A673 (cell line): ENCODE results near the gene CEP72. TPM values are rescaled to one million over a fixed set of nuclear protein-coding genes. Genes with fewer than 3 reads are reported as not detected.

ENCODE experiments used
- BruUV-seq: library from RNA; stranded (reverse); fragments of 400-500 nt; replicated peaks from 2 replicates; lab custom pipeline; 2021; lab: Mats Ljungman, UMichigan
- CTCF ChIA-PET: fragments of 300-600 bp; sonication (Branson Sonifier 250); formaldehyde crosslinking; loops from one replicate; lab custom pipeline; 2022; ENCODE audit warnings: antibody characterized with exemption; lab: Charles Lee
- POLR2A ChIA-PET: fragments of 300-600 bp; sonication (Branson Sonifier 250); formaldehyde crosslinking; loops from one replicate; lab custom pipeline; 2022; ENCODE audit warnings: antibody characterized with exemption; ENCODE audit not compliant: low non-redundant PET; lab: Charles Lee
- DNase-seq: peaks from one replicate; pipeline ENCODE4 v3.0.0-alpha.2; 2015; ENCODE audit warnings: low spot score
- H3K27ac ChIP-seq: fragments of 200-600 bp; sonication (generic); 2 replicates; pipeline ENCODE4 v1.5.1; 2016; ENCODE audit warnings: mixed run types, low read depth, mild to moderate bottlenecking, mixed read lengths, antibody characterized with exemption, low read length; ENCODE audit not compliant: poor library complexity, severe bottlenecking
- H3K27me3 ChIP-seq: fragments of 200-600 bp; sonication (generic); replicated peaks from 2 replicates; pipeline ENCODE4 v1.6.1; 2017; ENCODE audit warnings: mixed run types, low read depth, mild to moderate bottlenecking, mixed read lengths, antibody characterized with exemption, low read length; ENCODE audit not compliant: insufficient read depth, poor library complexity
- H3K36me3 ChIP-seq: fragments of 200-600 bp; sonication (generic); 2 replicates; pipeline ENCODE4 v1.6.1; 2016; ENCODE audit warnings: mixed run types, mild to moderate bottlenecking, mixed read lengths, antibody characterized with exemption, low read length; ENCODE audit not compliant: insufficient read depth, poor library complexity, severe bottlenecking
- H3K4me1 ChIP-seq: fragments of 200-600 bp; sonication (generic); 2 replicates; pipeline ENCODE4 v1.6.1; 2017; ENCODE audit warnings: mixed run types, mild to moderate bottlenecking, mixed read lengths, antibody characterized with exemption, low read length; ENCODE audit not compliant: insufficient read depth, poor library complexity, severe bottlenecking
- H3K4me3 ChIP-seq: fragments of 200-600 bp; sonication (generic); 2 replicates; pipeline ENCODE4 v1.5.1; 2016; ENCODE audit warnings: low read depth, mixed run types, mild to moderate bottlenecking, mixed read lengths, low read length; ENCODE audit not compliant: poor library complexity, severe bottlenecking
- H3K9me3 ChIP-seq: fragments of 200-600 bp; sonication (generic); 2 replicates; pipeline ENCODE4 v1.6.1; 2016; ENCODE audit warnings: mixed run types, low read depth, mild to moderate bottlenecking, mixed read lengths, antibody characterized with exemption, low read length; ENCODE audit not compliant: poor library complexity, severe bottlenecking
- EZH2 ChIP-seq: fragments of 200-600 bp; sonication (generic); IDR thresholded peaks from 2 replicates; pipeline ENCODE4 v1.6.1; 2017; ENCODE audit warnings: borderline replicate concordance, low read depth, mild to moderate bottlenecking, mixed read lengths, antibody characterized with exemption, low read length; ENCODE audit not compliant: poor library complexity, severe bottlenecking
- intact Hi-C: fragments of 100-400 bp; cut with micrococcal nuclease; formaldehyde crosslinking; loops from one replicate; pipeline ENCODE4 v1.10.0; 2022; ENCODE audit not compliant: unreplicated experiment
- total RNA-seq: library from RNA; stranded (reverse); gene quantifications from 2 replicates; pipeline ENCODE4 v1.2.3, GENCODE V29; 2021
- TF ChIP-seq, protein P1 (sequence below): fragments of 300-800, 200-600 bp; sonication (generic); conservative IDR thresholded peaks from 2 replicates; pipeline ENCODE4 v1.5.1; 2017; ENCODE audit warnings: low read depth, mild to moderate bottlenecking, antibody characterized with exemption, low read length, moderate library complexity, mixed read lengths

Gene CEP72
- total RNA-seq, 1 experiment from 2014 or later, result 37.2 TPM

DNA sequence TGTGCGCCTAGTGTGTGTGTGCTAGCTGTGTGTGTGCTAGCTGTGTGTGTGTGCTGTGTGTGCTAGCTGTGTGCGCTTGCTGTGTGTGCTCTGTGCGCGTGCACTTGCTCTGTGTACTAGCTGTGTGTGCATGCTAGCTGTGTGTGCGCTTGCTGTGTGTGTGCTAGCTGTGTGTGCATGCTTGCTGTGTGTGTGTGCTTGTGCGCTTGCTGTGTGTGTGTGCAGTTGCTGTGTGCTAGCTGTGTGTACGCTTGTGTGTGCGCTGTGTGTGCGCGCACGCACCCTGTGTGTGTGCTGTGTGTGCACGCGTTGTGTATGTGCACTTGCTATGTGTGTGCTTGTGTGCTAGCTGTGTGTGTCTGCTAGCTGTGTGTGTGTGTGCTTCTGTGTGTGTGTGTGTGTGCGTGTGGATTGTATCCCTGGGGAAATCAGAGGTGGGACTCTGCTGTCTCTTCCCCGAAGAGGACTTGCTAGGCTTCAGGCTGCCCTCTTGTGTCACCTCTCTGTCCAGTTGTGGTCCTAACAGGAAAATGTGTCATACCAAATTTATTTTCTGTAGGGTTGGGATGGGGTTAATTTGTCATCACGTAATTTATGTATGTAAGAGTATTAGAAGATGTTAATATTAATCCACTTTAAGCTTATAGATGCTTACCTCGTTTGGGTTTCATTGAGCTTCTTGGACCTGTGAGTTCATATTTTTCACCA is 42.1 kb downstream of the CEP72 start:
- BruUV-seq, result no TSS peak
- H3K27ac ChIP-seq, result no peak overlapping the region
- no peak overlapping the region for H3K4me3 ChIP-seq
- no peaks in the 10 kb centered on the region for H3K27me3 ChIP-seq
- ChIA-PET CTCF (no interaction called here), POLR2A (no interaction called here)
- TF ChIP-seq EZH2, result no peak
- intact Hi-C loops, result no loop called here
- H3K4me1 ChIP-seq, result no peaks in the 10 kb centered on the region
- H3K9me3 ChIP-seq, result no peaks in the 10 kb centered on the region
- DNase-seq, result no peak
- peaks cover 38% of the 10 kb centered on the region for H3K36me3 ChIP-seq

DNA sequence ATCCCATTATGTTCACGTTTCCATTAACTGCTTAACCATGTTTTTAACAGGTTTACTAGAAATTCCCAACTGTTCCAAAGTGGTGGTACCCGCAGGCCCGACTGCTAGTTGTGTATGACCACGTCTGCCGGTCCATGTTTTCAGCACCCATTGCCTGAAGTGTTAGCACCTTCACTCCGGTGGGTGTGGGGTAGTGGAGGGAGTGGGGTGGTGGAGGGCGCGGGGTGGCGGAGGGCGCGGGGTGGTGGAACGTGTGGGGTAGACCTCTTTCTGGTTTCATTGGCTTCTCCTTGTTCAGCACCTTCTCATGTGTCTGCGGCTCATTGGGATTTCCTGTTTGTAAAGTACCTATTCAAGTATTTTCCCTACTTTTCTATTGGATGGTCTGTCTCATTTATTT is 43.3 kb downstream of the CEP72 start:
- Histone ChIP-seq H3K27ac (no peak overlapping the region), H3K36me3 (peaks cover 48% of the 10 kb centered on the region), H3K27me3 (no peaks in the 10 kb centered on the region), H3K4me3 (no peak overlapping the region), H3K9me3 (no peaks in the 10 kb centered on the region), H3K4me1 (no peaks in the 10 kb centered on the region)
- ChIA-PET POLR2A (no interaction called here), CTCF (no interaction called here)
- intact Hi-C loops, result no loop called here
- no peak for DNase-seq
- BruUV-seq, result no TSS peak
- TF ChIP-seq EZH2, result no peak
- TF ChIP-seq, protein P1, sequence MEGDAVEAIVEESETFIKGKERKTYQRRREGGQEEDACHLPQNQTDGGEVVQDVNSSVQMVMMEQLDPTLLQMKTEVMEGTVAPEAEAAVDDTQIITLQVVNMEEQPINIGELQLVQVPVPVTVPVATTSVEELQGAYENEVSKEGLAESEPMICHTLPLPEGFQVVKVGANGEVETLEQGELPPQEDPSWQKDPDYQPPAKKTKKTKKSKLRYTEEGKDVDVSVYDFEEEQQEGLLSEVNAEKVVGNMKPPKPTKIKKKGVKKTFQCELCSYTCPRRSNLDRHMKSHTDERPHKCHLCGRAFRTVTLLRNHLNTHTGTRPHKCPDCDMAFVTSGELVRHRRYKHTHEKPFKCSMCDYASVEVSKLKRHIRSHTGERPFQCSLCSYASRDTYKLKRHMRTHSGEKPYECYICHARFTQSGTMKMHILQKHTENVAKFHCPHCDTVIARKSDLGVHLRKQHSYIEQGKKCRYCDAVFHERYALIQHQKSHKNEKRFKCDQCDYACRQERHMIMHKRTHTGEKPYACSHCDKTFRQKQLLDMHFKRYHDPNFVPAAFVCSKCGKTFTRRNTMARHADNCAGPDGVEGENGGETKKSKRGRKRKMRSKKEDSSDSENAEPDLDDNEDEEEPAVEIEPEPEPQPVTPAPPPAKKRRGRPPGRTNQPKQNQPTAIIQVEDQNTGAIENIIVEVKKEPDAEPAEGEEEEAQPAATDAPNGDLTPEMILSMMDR, result no peak

DNA sequence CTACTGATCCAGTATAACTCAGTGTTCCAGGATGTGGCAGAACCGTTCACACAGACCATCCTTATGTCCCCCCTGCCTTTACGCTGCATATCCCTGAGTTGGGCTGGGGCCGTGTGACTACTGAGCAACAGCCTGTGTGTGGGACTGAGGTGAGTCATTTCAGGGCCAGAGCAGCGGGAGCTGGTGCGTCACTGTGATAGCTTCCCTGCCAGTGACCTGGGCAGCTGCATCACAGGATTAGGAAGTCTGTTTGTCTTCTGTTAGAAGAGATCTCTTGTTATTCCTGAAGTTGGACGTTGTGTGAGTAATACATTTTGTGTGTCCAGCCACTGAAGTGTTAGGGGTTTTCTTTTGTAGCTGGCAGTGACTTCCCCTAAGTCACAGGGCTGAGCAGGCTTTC is 45.4 kb downstream of the CEP72 start:
- no peak for DNase-seq
- Histone ChIP-seq H3K4me1 (no peaks in the 10 kb centered on the region), H3K36me3 (peaks cover 44% of the 10 kb centered on the region), H3K27me3 (no peaks in the 10 kb centered on the region), H3K4me3 (no peak overlapping the region), H3K27ac (no peak overlapping the region), H3K9me3 (no peaks in the 10 kb centered on the region)
- TF ChIP-seq, protein P1, result no peak
- no peak for TF ChIP-seq EZH2
- intact Hi-C loops, result no loop called here
- CTCF ChIA-PET, result no interaction called here
- POLR2A ChIA-PET, result no interaction called here
- BruUV-seq, result no TSS peak

DNA sequence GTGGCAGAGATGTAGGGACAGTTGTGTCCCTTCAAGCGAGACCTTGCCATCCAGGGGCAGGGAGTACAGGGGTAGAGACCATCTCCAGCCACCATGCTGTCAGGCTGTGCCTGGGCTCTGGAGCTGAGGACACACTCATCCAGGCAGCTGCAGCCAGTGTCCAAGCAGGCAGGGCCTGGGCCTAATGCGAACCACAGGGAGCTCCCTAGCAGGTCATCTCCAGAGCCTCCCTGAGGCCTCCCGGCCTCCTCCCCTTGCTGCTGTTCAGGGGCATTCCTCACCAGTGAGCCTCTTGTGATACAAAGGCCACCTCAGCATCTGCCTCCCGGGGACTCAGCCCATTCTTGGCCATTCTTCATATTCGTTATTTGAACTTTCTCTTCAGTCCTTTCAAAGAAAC is 46.0 kb downstream of the CEP72 start:
- ChIA-PET CTCF (no interaction called here), POLR2A (no interaction called here)
- TF ChIP-seq EZH2, result no peak
- TF ChIP-seq, protein P1, result no peak
- no TSS peak for BruUV-seq
- no peaks in the 10 kb centered on the region for H3K9me3 ChIP-seq
- no peak for DNase-seq
- H3K4me3 ChIP-seq, result no peak overlapping the region
- no peak overlapping the region for H3K27ac ChIP-seq
- H3K36me3 ChIP-seq, result peaks cover 40% of the 10 kb centered on the region
- H3K4me1 ChIP-seq, result no peaks in the 10 kb centered on the region
- intact Hi-C loops, result no loop called here
- no peaks in the 10 kb centered on the region for H3K27me3 ChIP-seq
